ENCODE measurements around the gene PAPPA. TPM values are rescaled to one million over a fixed set of nuclear protein-coding genes. Genes with fewer than 3 reads are reported as not detected.
A peak's percentile ranks its signal among the peaks of the same experiment; 100 is the strongest.

Gene PAPPA
- total and polyA plus RNA-seq, 9 of the 15 experiments (the other 6 are each of a cell fraction or from before 2014, with no cell fraction given): 0.06 to 0.18 (median 0.11) TPM

- TF ChIP-seq SIN3B (IDR thresholded peaks at IDR 0.05; ENCODE audit: low read depth): no peak
- peak in 1 of 2 experiments; percentile 19; a peak in 1 of 4 replicates for TF ChIP-seq MAZ (CRISPR knock-in tag; conservative IDR thresholded peaks at IDR 0.05 in 1 of 2, IDR thresholded peaks at IDR 0.05 in 1 of 2)
- TF ChIP-seq SNRNP70 (optimal IDR thresholded peaks at IDR 0.05; ENCODE audit: low read depth, low read length): no peak
- TF ChIP-seq FOXJ2 (tag; IDR thresholded peaks at IDR 0.05): no peak
- no peak for TF ChIP-seq BRF1 (IDR thresholded peaks at IDR 0.05; ENCODE audit: borderline replicate concordance, extremely low read depth, insufficient read length)
- TF ChIP-seq ZNF143 (CRISPR knock-in tag; IDR thresholded peaks at IDR 0.05): no peak
- no peak for TF ChIP-seq FOXO4 (CRISPR knock-in tag; IDR thresholded peaks at IDR 0.05)
- no peak for TF ChIP-seq ZC3H4 (CRISPR knock-in tag; IDR thresholded peaks at IDR 0.05; ENCODE audit: borderline replicate concordance)
- TF ChIP-seq CC2D1A (IDR thresholded peaks at IDR 0.05): peak; percentile 55
- no peak for TF ChIP-seq ZNF384 (IDR thresholded peaks at IDR 0.05; ENCODE audit: low read depth, low read length)
- peak; percentile 62 for TF ChIP-seq BRD9 (IDR thresholded peaks at IDR 0.05; ENCODE audit: low read depth, partially characterized antibody)
- no peak for TF ChIP-seq ETV1 (tag; conservative IDR thresholded peaks at IDR 0.05; ENCODE audit: low read depth)
- TF ChIP-seq STAT5A (IDR thresholded peaks at IDR 0.05; ENCODE audit: borderline replicate concordance, low read length): peak; percentile 36; the same call in 1 of the 2 replicates
- peak; percentile 29; the same call in 1 of the 2 replicates for TF ChIP-seq MTA2 (IDR thresholded peaks at IDR 0.05; ENCODE audit: low read depth)
- TF ChIP-seq PTTG1 (tag; IDR thresholded peaks at IDR 0.05; ENCODE audit: low read depth): peak; percentile 24; the same call in 1 of the 2 replicates
- TF ChIP-seq TCFL5 (CRISPR knock-in tag; conservative IDR thresholded peaks at IDR 0.05): peak; percentile 19; the same call in 1 of the 2 replicates
- TF ChIP-seq SIRT6 (IDR thresholded peaks at IDR 0.05; ENCODE audit: low read depth, low read length): no peak
- TF ChIP-seq MBD2 (IDR thresholded peaks at IDR 0.05; ENCODE audit: borderline replicate concordance, low read depth): no peak; the same call in 1 of the 2 replicates
- peak; percentile 76 for TF ChIP-seq SMARCE1 (IDR thresholded peaks at IDR 0.05)
- TF ChIP-seq HNRNPUL1 (IDR thresholded peaks at IDR 0.05; ENCODE audit: low read length): no peak
- no peak for TF ChIP-seq ZNF224 (CRISPR knock-in tag; IDR thresholded peaks at IDR 0.05)
- no peak for TF ChIP-seq NFYB (IDR thresholded peaks at IDR 0.05; ENCODE audit: extremely low read depth, insufficient read length)
- TF ChIP-seq ARID3A (IDR thresholded peaks at IDR 0.05; ENCODE audit: borderline replicate concordance, low read depth, low read length): 0 out of 2 replicates have a peak, but pooled peaks have one; percentile 38
- TF ChIP-seq TCF3 (CRISPR knock-in tag; IDR thresholded peaks at IDR 0.05): peak; percentile 71
- no peak for TF ChIP-seq ZSCAN29 (IDR thresholded peaks at IDR 0.05)
- peak; percentile 29; the same call in 1 of the 2 replicates for TF ChIP-seq NBN (IDR thresholded peaks at IDR 0.05; ENCODE audit: low read depth)
- TF ChIP-seq RBM25 (IDR thresholded peaks at IDR 0.05; ENCODE audit: low read depth, low read length, severe bottlenecking): no peak
These were observed 284.1 kb downstream of the PAPPA start (continued) for GRCh38 chr9:116437411-116438370.
